GM12873 (cell line): ENCODE measurements around the gene RGPD4.

Source experiments
- CTCF ChIP-seq: IDR thresholded peaks from 2 replicates; pipeline ENCODE4 v1.5.1; 2012; ENCODE audit warnings: low read depth, mild to moderate bottlenecking, moderate library complexity, low read length, control low read depth; ENCODE audit not compliant: insufficient read depth; ENCODE audit errors: missing control alignments

The RGPD4 gene

GRCh38 chr2:107807988-107808387, 18.7 kb upstream of the RGPD4 start:
- TF ChIP-seq CTCF: no peak

- no peak for TF ChIP-seq CTCF
Observed at GRCh38 chr2:107808959-107809358, 17.7 kb upstream of the RGPD4 start.

GRCh38 chr2:107809835-107810234, 16.9 kb upstream of the RGPD4 start:
- no peak for TF ChIP-seq CTCF

GRCh38 chr2:107810734-107811133, 16.0 kb upstream of the RGPD4 start:
- no peak for TF ChIP-seq CTCF

GRCh38 chr2:107811411-107811810, 15.3 kb upstream of the RGPD4 start:
- no peak for TF ChIP-seq CTCF

- TF ChIP-seq CTCF: no peak
Observed at GRCh38 chr2:107812006-107812405, 14.7 kb upstream of the RGPD4 start.

- no peak for TF ChIP-seq CTCF
Observed at GRCh38 chr2:107817378-107817777, 9.3 kb upstream of the RGPD4 start.

- TF ChIP-seq CTCF: no peak
Observed at GRCh38 chr2:107822302-107822701, 4.4 kb upstream of the RGPD4 start.
